Measurements from ENCODE around the gene DAGLB. TPM values are rescaled to one million over a fixed set of nuclear protein-coding genes. Genes with fewer than 3 reads are reported as not detected.

Gene DAGLB
- total RNA-seq, 4 donors from 2014 or later = 9.8 to 14.6 (median 12.0) TPM

- Histone ChIP-seq H3K27me3 (no peaks in the 10 kb centered on the region), H3K4me1 (peaks cover 27 to 42% (median 34%) of the 10 kb centered on the region in 4 donors), H3K9me3 (no peaks in the 10 kb centered on the region), H3K27ac (replicated peaks in 1 of 4) (no peak overlapping the region), H3K36me3 (peaks cover 0 to 28% (median 19%) of the 10 kb centered on the region in 4 donors), H3K4me3 (no peak overlapping the region)
- no peak for DNase-seq (ENCODE audit: extremely low spot score)
- WGBS = 84% methylated on average over 2 of the region's 2 CpGs
- intact Hi-C loops (cut with DNase I) = loop anchor here (10.0 kb wide), 1 partner anchor 444 kb away; no protein-coding TSS in a partner anchor
- TF ChIP-seq EP300 (IDR thresholded peaks at IDR 0.05) = no peak
Observed at GRCh38 chr7:6438427-6438826, 9.3 kb downstream of the DAGLB start.

GRCh38 chr7:6437251-6437650, 10.5 kb downstream of the DAGLB start:
- 87% methylated on average over 6 of the region's 6 CpGs for WGBS
- TF ChIP-seq POLR2A (IDR thresholded peaks at IDR 0.05; ENCODE audit: low read depth) (no peak), CTCF (IDR thresholded peaks at IDR 0.05) (no peak), EP300 (IDR thresholded peaks at IDR 0.05) (no peak), POLR2AphosphoS5 (IDR thresholded peaks at IDR 0.05) (no peak)
- Histone ChIP-seq H3K9me3 (no peaks in the 10 kb centered on the region), H3K36me3 (peaks cover 0 to 33% (median 21%) of the 10 kb centered on the region in 4 donors), H3K4me3 (no peak overlapping the region), H3K4me1 (peaks cover 27 to 41% (median 34%) of the 10 kb centered on the region in 4 donors), H3K27ac (replicated peaks in 1 of 4) (no peak overlapping the region), H3K27me3 (no peaks in the 10 kb centered on the region)
- intact Hi-C loops (cut with DNase I) = loop anchor here (10.0 kb wide), 1 partner anchor 442 kb away; no protein-coding TSS in a partner anchor
- DNase-seq (ENCODE audit: extremely low spot score) = no peak

GRCh38 chr7:6436385-6436685, 11.4 kb downstream of the DAGLB start:
- Histone ChIP-seq H3K4me1 (peaks cover 27 to 41% (median 34%) of the 10 kb centered on the region in 4 donors), H3K4me3 (no peak overlapping the region), H3K36me3 (peaks cover 0 to 33% (median 24%) of the 10 kb centered on the region in 4 donors), H3K27me3 (no peaks in the 10 kb centered on the region), H3K27ac (replicated peaks in 1 of 4) (peak overlapping the region in 3 of 4 donors; percentile 39 to 57 (median 44)), H3K9me3 (no peaks in the 10 kb centered on the region)
- WGBS = 82% methylated on average over 10 of the region's 10 CpGs
- DNase-seq (ENCODE audit: extremely low spot score) = no peak
- intact Hi-C loops (cut with DNase I) = loop anchor here (10.0 kb wide), 1 partner anchor 442 kb away; no protein-coding TSS in a partner anchor
- no peak for TF ChIP-seq EP300 (IDR thresholded peaks at IDR 0.05)
- TF ChIP-seq CTCF (IDR thresholded peaks at IDR 0.05) = no peak
- no peak for TF ChIP-seq POLR2AphosphoS5 (IDR thresholded peaks at IDR 0.05)
- TF ChIP-seq POLR2A (IDR thresholded peaks at IDR 0.05; ENCODE audit: low read depth) = no peak

- WGBS = 39% methylated on average over 26 of the region's 27 CpGs
- Histone ChIP-seq H3K4me3 (peak overlapping the region; percentile 21 to 38 (median 30)), H3K4me1 (peaks cover 27 to 41% (median 34%) of the 10 kb centered on the region in 4 donors), H3K27ac (replicated peaks in 1 of 4) (peak overlapping the region; percentile 39 to 67 (median 50)), H3K9me3 (no peaks in the 10 kb centered on the region), H3K27me3 (no peaks in the 10 kb centered on the region), H3K36me3 (peaks cover 0 to 38% (median 30%) of the 10 kb centered on the region in 4 donors)
- DNase-seq (ENCODE audit: extremely low spot score) = peak; percentile 94
- intact Hi-C loops (cut with DNase I) = loop anchor here (10.0 kb wide), 1 partner anchor 441 kb away; no protein-coding TSS in a partner anchor
- TF ChIP-seq EP300 (IDR thresholded peaks at IDR 0.05) (no peak), POLR2AphosphoS5 (IDR thresholded peaks at IDR 0.05) (peak in 1 of 2 donors; percentile 78), CTCF (IDR thresholded peaks at IDR 0.05) (peak; percentile 92 to 96 (median 95))
Observed at GRCh38 chr7:6435486-6436384, 12.0 kb downstream of the DAGLB start.
